ENCODE data around the gene NBPF14. TPM values are rescaled to one million over a fixed set of nuclear protein-coding genes. Genes with fewer than 3 reads are reported as not detected.
"Not testable (repeated sequence)": the region's sequence is repeated elsewhere in the genome, so short reads cannot be mapped to it uniquely, and the experiment has no call there.

Gene NBPF14
- total and polyA plus RNA-seq, 4 experiments from 2014 or later: 4.2 to 26.0 (median 16.8) TPM

DNA sequence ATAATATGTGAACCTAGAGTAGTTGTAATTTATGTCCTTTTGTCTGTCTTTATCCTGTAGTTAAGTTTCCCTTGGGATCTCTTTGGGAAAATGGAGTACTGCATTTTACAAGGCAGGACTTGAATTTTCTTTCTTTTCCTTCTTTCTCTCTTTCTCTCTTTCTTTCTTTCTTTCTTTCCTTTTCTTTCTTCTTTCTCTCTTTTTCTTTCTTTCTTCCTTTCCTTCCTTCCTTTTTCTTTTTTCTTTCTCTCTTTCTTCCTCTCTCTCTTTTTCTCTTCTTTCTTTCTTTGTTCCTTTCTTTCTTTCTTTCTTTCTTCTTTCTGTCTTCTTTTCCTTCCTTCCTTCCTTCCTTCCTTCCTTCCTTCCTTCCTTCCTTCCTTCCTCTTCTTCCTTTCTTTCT is 101.9 kb downstream of the NBPF14 start:
- H3K27ac Mint-ChIP-seq: peak overlapping the region in 1 of 7 donors; percentile 50
- DNase-seq; H3K27me3 Mint-ChIP-seq; intact Hi-C loops (cut with micrococcal nuclease); H3K36me3 ChIP-seq (ENCODE audit: insufficient read depth, low read length); H3K4me1 ChIP-seq (ENCODE audit: insufficient read depth, low read length); H3K4me1 Mint-ChIP-seq; H3K4me3 Mint-ChIP-seq; POLR2A ChIA-PET (ENCODE audit: partially characterized antibody); H3K27me3 ChIP-seq (ENCODE audit: insufficient read depth, low read length); H3K9me3 Mint-ChIP-seq; CTCF ChIA-PET (ENCODE audit: partially characterized antibody); H3K4me3 ChIP-seq (ENCODE audit: low read length in 2 of 2); H3K27ac ChIP-seq (ENCODE audit: low read depth, low read length); H3K36me3 Mint-ChIP-seq; H3K9me3 ChIP-seq (ENCODE audit: control insufficient read depth in 1 of 2, low read length in 2 of 2): not testable (repeated sequence)

GRCh38 chr1:148483029-148483428 is 112.8 kb downstream of the NBPF14 start, which contains the start of gene PPIAL4G:
Gene PPIAL4G, minus strand, starts transcription at chr1:148483302. Its CDS starts 50 bp downstream, at chr1:148483252.
- H3K9me3 ChIP-seq (ENCODE audit: control insufficient read depth in 1 of 2, low read length in 2 of 2); H3K27ac ChIP-seq (ENCODE audit: low read depth, low read length); H3K36me3 Mint-ChIP-seq; H3K27me3 ChIP-seq (ENCODE audit: insufficient read depth, low read length); H3K27me3 Mint-ChIP-seq; H3K9me3 Mint-ChIP-seq; POLR2A ChIA-PET (ENCODE audit: partially characterized antibody); CTCF ChIA-PET (ENCODE audit: partially characterized antibody); H3K4me3 ChIP-seq (ENCODE audit: low read length in 2 of 2); intact Hi-C loops (cut with micrococcal nuclease); H3K36me3 ChIP-seq (ENCODE audit: insufficient read depth, low read length); DNase-seq; H3K4me1 ChIP-seq (ENCODE audit: insufficient read depth, low read length): not testable (repeated sequence)
- Mint-ChIP-seq H3K4me3 (peak within 1 kb of the TSS in 4 of 8 donors; percentile 36 to 58 (median 48)), H3K27ac (peak within 1 kb of the TSS; percentile 22 to 82 (median 65)), H3K4me1 (peaks cover 2 to 11% (median 4%) of the 10 kb centered on the region in 4 donors)

Other genes with a start within 250 kb of the NBPF14 start
- 1 to 10 TPM; 4.2 to 5.2 TPM for gene PPIAL4G, start 112.7 kb downstream of the NBPF14 start, total RNA-seq
- gene PPIAL4G, start 112.7 kb downstream of the NBPF14 start, polyA plus RNA-seq: under 1 TPM in 1 of 2 donors, not detected in 1; 0.21 TPM
- gene NUDT4B, start 152.8 kb upstream of the NBPF14 start, total RNA-seq: under 1 TPM; 0.58 to 0.86 TPM
- gene NUDT4B, start 152.8 kb upstream of the NBPF14 start, polyA plus RNA-seq: 1 to 10 TPM; 3.1 to 6.8 TPM
- 100 to 1,000 TPM; 104 to 115 TPM for gene PDE4DIP, start 248.4 kb upstream of the NBPF14 start, total RNA-seq
- 10 to 100 TPM; 10.1 to 33.1 TPM for gene PDE4DIP, start 248.4 kb upstream of the NBPF14 start, polyA plus RNA-seq